Body of pancreas (tissue), 4 donors: ENCODE measurements around the gene YEATS4. TPM values are rescaled to one million over a fixed set of nuclear protein-coding genes. Genes with fewer than 3 reads are reported as not detected.

Experiments used
- ATAC-seq: fragments of 150-250 bp; one replicate; pipeline ENCODE4 v1.9.1; 2016
- DNase-seq, 4 donors: peaks; one replicate each; pipeline ENCODE4 v3.0.0-alpha.2; 2019
- H3K27ac ChIP-seq, 4 donors: fragments of 200-600 bp; sonication (generic); 1 replicate in 3 of 4; 2 replicates in 1 of 4; pipeline versions ENCODE4 v1.5.1 to v1.6.1; 2016 to 2019; ENCODE audit warnings: mild to moderate bottlenecking in 1 of 4, mixed read lengths in 1 of 4, moderate library complexity in 1 of 4
- H3K27me3 ChIP-seq, 2 donors: fragments of 200-600 bp; sonication (generic); one replicate each; pipeline ENCODE4 v1.6.0; 2016; ENCODE audit warnings: mild to moderate bottlenecking in 1 of 2
- H3K36me3 ChIP-seq, 2 donors: fragments of 200-600 bp; sonication (generic); replicated peaks in 1 of 2; 2 replicates each; pipeline ENCODE4 v1.5.1; 2016; ENCODE audit warnings: low read depth in 2 of 2; ENCODE audit not compliant: insufficient read depth in 1 of 2
- H3K4me1 ChIP-seq: fragments of 200-600 bp; sonication (generic); one replicate; pipeline ENCODE4 v1.6.0; 2016
- H3K4me3 ChIP-seq, 2 donors: fragments of 200-600 bp; sonication (generic); 1 replicate in 1 of 2; 2 replicates in 1 of 2; pipeline ENCODE4 v1.5.1; 2016 to 2019
- H3K9me3 ChIP-seq, 3 donors: fragments of 200-600 bp; sonication (generic); 1 replicate in 2 of 3; 2 replicates in 1 of 3; pipeline ENCODE4 v1.5.1; 2016
- POLR2A ChIP-seq, 3 donors: fragments of 450-650 bp; IDR thresholded peaks; one replicate each; pipeline ENCODE4 v1.6.1; 2016; ENCODE audit warnings: antibody characterized with exemption in 3 of 3, mild to moderate bottlenecking in 2 of 3
- WGBS, 2 donors: methylation state at CpG; one replicate each; pipeline ENCODE4 v1.1.5; 2017; 5-methylcytosine and 5-hydroxymethylcytosine counted together
- intact Hi-C: fragments of 100-400 bp; cut with DNase I; formaldehyde crosslinking; loops from one replicate; pipeline ENCODE4 v1.15.1; 2023
- total RNA-seq, 2 donors: library from RNA; depleted of rRNA; stranded (reverse); fragments of >200 nt; gene quantifications; one replicate each; pipeline ENCODE4 v1.1.0, GENCODE V29; 2016
- TF ChIP-seq, protein P1 (sequence below), 7 experiments: fragments of 450-650 bp in 4 of 7; fragments of 200-600 bp in 3 of 7; sonication (generic) in 3 of 7; IDR thresholded peaks; one replicate each; pipeline ENCODE4 v1.5.1; 2016 to 2019; ENCODE audit warnings: antibody characterized with exemption in 7 of 7

Gene YEATS4
- total RNA-seq, 2 donors from 2014 or later = 14.3 to 15.8 TPM

DNA sequence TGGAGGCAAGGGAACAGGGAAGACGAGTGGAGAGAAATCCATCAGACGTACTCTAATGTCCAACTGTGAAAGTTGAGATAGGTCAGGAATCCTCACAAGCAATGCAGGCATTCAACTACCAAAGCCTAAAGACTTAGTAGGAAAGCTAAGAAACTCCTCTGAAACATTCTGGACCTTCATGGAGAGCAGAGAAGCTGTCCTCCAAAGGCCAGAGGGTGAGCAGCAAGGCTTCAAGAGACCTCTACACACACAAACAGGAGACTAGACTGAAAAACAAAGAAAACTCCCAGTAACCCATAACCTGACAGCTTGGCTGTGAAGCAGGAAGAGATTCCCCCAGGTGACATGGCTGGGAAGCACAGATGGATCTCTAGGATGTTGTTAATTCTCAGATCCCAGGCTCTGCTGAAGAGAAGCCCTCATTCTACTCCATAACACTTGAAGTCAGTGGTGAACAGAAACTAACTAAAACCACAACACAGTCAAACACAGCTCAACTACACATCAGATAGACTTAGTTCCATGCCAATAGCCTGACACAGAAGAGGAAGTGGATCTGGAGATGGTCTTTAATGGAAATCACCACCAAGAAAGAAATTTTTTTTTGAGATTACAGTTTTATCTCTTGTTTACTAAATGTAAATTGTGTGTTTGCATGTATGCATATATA is 34.6 kb upstream of the YEATS4 start:
- WGBS, 2 donors = 72 to 85% methylated on average over 2 of the region's 2 CpGs
- H3K36me3 ChIP-seq = no peaks in the 10 kb centered on the region
- ATAC-seq = no peak
- DNase-seq = no peak
- intact Hi-C loops = no loop called here
- no peaks in the 10 kb centered on the region for H3K9me3 ChIP-seq
- no peak overlapping the region for H3K4me3 ChIP-seq
- H3K27ac ChIP-seq = no peak overlapping the region
- H3K27me3 ChIP-seq = no peaks in the 10 kb centered on the region
- peaks cover 14% of the 10 kb centered on the region for H3K4me1 ChIP-seq
- TF ChIP-seq POLR2A (IDR thresholded peaks at IDR 0.05) = no peak
- TF ChIP-seq, protein P1, sequence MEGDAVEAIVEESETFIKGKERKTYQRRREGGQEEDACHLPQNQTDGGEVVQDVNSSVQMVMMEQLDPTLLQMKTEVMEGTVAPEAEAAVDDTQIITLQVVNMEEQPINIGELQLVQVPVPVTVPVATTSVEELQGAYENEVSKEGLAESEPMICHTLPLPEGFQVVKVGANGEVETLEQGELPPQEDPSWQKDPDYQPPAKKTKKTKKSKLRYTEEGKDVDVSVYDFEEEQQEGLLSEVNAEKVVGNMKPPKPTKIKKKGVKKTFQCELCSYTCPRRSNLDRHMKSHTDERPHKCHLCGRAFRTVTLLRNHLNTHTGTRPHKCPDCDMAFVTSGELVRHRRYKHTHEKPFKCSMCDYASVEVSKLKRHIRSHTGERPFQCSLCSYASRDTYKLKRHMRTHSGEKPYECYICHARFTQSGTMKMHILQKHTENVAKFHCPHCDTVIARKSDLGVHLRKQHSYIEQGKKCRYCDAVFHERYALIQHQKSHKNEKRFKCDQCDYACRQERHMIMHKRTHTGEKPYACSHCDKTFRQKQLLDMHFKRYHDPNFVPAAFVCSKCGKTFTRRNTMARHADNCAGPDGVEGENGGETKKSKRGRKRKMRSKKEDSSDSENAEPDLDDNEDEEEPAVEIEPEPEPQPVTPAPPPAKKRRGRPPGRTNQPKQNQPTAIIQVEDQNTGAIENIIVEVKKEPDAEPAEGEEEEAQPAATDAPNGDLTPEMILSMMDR (IDR thresholded peaks at IDR 0.05) = no peak

DNA sequence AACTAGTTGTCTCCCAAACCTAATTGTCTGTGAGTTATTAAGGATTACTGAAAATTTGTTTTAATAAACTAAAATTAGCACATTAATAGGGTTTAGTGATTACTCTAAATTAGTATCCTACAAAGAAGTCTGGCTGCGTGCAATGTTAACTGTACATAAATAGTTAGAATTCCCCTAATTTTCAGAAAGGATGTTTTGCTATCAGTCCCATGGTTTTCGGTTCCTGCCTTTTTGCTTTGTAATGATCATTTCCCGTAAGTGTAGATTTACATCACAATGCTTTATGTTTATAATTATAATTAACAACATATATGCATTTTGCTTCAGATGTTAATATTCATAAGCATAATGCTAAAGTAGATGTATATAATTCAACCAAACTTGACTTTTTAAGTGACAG is 31.1 kb upstream of the YEATS4 start:
- intact Hi-C loops = no loop called here
- no peak overlapping the region for H3K27ac ChIP-seq
- H3K4me1 ChIP-seq = peaks cover 34% of the 10 kb centered on the region
- TF ChIP-seq POLR2A (IDR thresholded peaks at IDR 0.05) = no peak
- TF ChIP-seq, protein P1 (IDR thresholded peaks at IDR 0.05) = no peak
- no peak overlapping the region for H3K4me3 ChIP-seq
- H3K27me3 ChIP-seq = no peaks in the 10 kb centered on the region
- no peak for ATAC-seq
- H3K9me3 ChIP-seq = no peaks in the 10 kb centered on the region
- DNase-seq = no peak
- WGBS, 2 donors = 75 to 95% methylated on average over 3 of the region's 3 CpGs
- no peaks in the 10 kb centered on the region for H3K36me3 ChIP-seq

DNA sequence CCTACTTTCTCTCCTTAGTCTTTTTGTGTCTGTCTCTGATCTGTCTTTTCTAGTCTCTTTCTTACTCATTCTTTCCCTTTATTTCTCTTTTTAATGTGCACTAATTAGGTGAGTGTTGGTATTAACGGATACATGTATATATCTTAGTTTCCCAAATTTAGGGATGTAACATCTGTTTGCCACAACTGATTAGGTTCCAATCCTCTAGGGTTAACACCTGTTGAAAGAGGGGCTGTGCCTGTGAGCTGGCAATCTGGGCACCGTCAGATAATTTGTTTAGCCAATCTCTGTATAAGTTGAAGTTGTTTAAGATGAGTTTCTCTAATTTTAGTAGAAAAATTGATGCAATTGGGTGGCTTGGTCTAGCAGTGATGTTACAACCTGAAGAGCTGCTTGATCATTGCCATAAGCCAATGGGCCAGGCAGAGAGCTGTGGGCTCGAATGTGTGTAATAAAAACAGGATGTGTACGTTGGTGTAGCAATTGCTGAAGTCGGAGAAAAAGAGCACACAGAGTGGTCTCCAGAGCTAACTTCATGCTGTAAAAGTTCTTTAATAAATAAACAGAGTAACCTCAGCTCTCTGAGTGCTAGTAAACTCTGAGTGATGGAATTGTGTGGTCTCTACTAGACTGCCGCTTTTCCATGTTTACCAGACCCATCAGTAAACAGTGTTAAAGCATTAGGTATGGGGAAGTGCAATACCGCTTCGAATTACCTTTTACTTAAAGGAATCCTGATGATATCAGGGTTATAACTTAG is 29.7 kb upstream of the YEATS4 start:
- ATAC-seq = no peak
- Histone ChIP-seq H3K27ac (peak overlapping the region; percentile 44 to 89 (median 87)), H3K9me3 (no peaks in the 10 kb centered on the region)

DNA sequence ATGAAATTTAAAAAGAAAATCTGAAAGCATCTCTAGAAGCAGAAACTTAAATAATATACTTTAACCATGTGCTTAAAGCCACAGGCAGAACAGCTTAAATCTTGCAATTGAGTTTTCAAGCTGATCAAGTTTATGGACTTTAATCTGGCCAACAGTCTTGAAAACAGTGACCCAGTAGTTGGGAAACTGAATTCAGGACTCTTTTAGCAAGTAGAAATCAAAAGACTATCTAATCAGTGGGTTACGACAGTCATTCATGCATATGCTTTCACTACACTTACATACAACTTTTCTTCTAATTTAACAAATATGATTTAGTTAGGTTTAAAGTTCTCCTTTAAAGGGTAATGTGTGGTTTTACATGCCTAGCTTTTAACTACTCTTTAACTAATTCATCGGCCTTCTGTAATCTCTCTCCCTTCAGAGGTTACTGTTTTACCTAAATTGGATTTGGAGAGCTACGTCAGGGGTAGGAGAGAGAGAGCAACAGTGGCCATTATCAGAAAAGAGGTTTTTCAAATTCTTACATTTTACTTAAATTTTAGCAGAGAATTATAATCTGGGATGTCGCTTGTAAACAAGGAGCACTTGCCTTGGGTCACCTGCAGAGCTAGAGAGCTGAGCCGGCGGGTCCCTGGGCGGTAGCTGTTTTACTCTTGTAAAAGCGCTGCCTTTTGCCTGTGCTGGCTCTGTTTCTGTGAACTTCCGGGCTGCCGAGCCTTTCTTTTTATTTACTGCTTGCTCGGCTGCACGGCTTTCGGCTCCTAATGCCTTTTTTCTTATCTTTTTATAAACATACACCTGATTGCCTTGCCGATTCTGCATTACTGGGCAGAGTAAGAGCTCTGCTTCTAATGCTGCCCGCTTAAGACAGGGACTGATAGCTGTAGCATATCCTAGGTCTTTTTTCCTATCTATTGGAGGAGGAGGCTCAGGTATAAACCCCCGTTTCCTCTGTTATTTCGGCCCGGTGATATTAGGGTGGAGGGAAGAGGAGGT is 28.8 kb upstream of the YEATS4 start:
- Histone ChIP-seq H3K9me3 (no peaks in the 10 kb centered on the region), H3K4me3 (peak overlapping the region; percentile 7 to 14), H3K27ac (peak overlapping the region; percentile 87 to 94 (median 88)), H3K4me1 (peaks cover 38% of the 10 kb centered on the region), H3K27me3 (no peaks in the 10 kb centered on the region), H3K36me3 (no peaks in the 10 kb centered on the region)
- DNase-seq (peak; percentile 79 to 86 (median 82)), ATAC-seq (peak; percentile 75)
- intact Hi-C loops = no loop called here
- WGBS, 2 donors = 1% methylated on average over 18 of the region's 18 CpGs
- peak; percentile 48 to 95 (median 94) for TF ChIP-seq POLR2A (IDR thresholded peaks at IDR 0.05)
- TF ChIP-seq, protein P1 (IDR thresholded peaks at IDR 0.05) = peak in 2 of 7 experiments; percentile 5 to 11

More for the DNA sequence above, 29.7 kb upstream of the YEATS4 start:
- Histone ChIP-seq H3K4me3 (peak overlapping the region in 1 of 2 donors; percentile 12), H3K4me1 (peaks cover 41% of the 10 kb centered on the region), H3K36me3 (no peaks in the 10 kb centered on the region), H3K27me3 (no peaks in the 10 kb centered on the region)
- TF ChIP-seq POLR2A (IDR thresholded peaks at IDR 0.05) = no peak
- TF ChIP-seq, protein P1 (IDR thresholded peaks at IDR 0.05) = no peak
- 17 to 20% methylated on average over 8 of the region's 8 CpGs for WGBS, 2 donors
- intact Hi-C loops = no loop called here
- DNase-seq = peak in 1 of 4 donors; percentile 23
